Measurements from ENCODE around the gene TSSK3.
"Not testable (repeated sequence)": the region's sequence is repeated elsewhere in the genome, so short reads cannot be mapped to it uniquely, and the experiment has no call there.

The TSSK3 gene

GRCh38 chr1:32390904-32391870 lies 28.8 kb downstream of the TSSK3 start:
- no peaks in the 10 kb centered on the region for H3K9me3 ChIP-seq (ENCODE audit: control insufficient read depth, low read length)
- no peak overlapping the region for H3K27ac ChIP-seq (ENCODE audit: low read depth, low read length, severe bottlenecking)
- 91 to 98% methylated on average over 5 to 6 of the region's 8 CpGs for WGBS, 2 experiments (ENCODE audit: insufficient coverage in 2 of 2)
- no peak overlapping the region for H3K4me3 ChIP-seq (ENCODE audit: extremely low read depth, insufficient read depth, low read length, poor library complexity, severe bottlenecking)
- peaks cover 15% of the 10 kb centered on the region for H3K4me1 ChIP-seq (ENCODE audit: control insufficient read depth, insufficient read depth, low read length, poor library complexity, severe bottlenecking)
- peaks cover 71% of the 10 kb centered on the region for H3K36me3 ChIP-seq (ENCODE audit: control insufficient read depth, insufficient read depth, low read length)

GRCh38 chr1:32392325-32392724 lies 30.0 kb downstream of the TSSK3 start:
- H3K4me1 ChIP-seq (ENCODE audit: control insufficient read depth, insufficient read depth, low read length, poor library complexity, severe bottlenecking): peaks cover 15% of the 10 kb centered on the region
- WGBS, 2 experiments (ENCODE audit: insufficient coverage in 2 of 2): 83 to 100% methylated on average over 1 to 2 of the region's 3 CpGs
- H3K4me3 ChIP-seq (ENCODE audit: extremely low read depth, insufficient read depth, low read length, poor library complexity, severe bottlenecking): no peak overlapping the region
- H3K27ac ChIP-seq (ENCODE audit: low read depth, low read length, severe bottlenecking): no peak overlapping the region
- H3K9me3 ChIP-seq (ENCODE audit: control insufficient read depth, low read length): peaks cover 5% of the 10 kb centered on the region
- H3K36me3 ChIP-seq (ENCODE audit: control insufficient read depth, insufficient read depth, low read length): peaks cover 63% of the 10 kb centered on the region

- Histone ChIP-seq H3K9me3 (ENCODE audit: control insufficient read depth, low read length) (peaks cover 5% of the 10 kb centered on the region), H3K4me3 (ENCODE audit: extremely low read depth, insufficient read depth, low read length, poor library complexity, severe bottlenecking) (peak overlapping the region; percentile 98), H3K27ac (ENCODE audit: low read depth, low read length, severe bottlenecking) (peak overlapping the region; percentile 99), H3K36me3 (ENCODE audit: control insufficient read depth, insufficient read depth, low read length) (peaks cover 55% of the 10 kb centered on the region), H3K4me1 (ENCODE audit: control insufficient read depth, insufficient read depth, low read length, poor library complexity, severe bottlenecking) (peaks cover 15% of the 10 kb centered on the region)
- WGBS, 2 experiments (ENCODE audit: insufficient coverage in 2 of 2): 100% methylated on average over 1 of the region's 1 CpG
These were observed 30.8 kb downstream of the TSSK3 start for GRCh38 chr1:32393136-32393535.

- H3K36me3 ChIP-seq (ENCODE audit: control insufficient read depth, insufficient read depth, low read length): peaks cover 48% of the 10 kb centered on the region
- peaks cover 15% of the 10 kb centered on the region for H3K4me1 ChIP-seq (ENCODE audit: control insufficient read depth, insufficient read depth, low read length, poor library complexity, severe bottlenecking)
- peak overlapping the region; percentile 99 for H3K27ac ChIP-seq (ENCODE audit: low read depth, low read length, severe bottlenecking)
- H3K4me3 ChIP-seq (ENCODE audit: extremely low read depth, insufficient read depth, low read length, poor library complexity, severe bottlenecking): peak overlapping the region; percentile 98
- WGBS, 2 experiments (ENCODE audit: insufficient coverage in 2 of 2): 4 to 5% methylated on average over 14 of the region's 15 CpGs
- H3K9me3 ChIP-seq (ENCODE audit: control insufficient read depth, low read length): peaks cover 5% of the 10 kb centered on the region
These were observed 31.4 kb downstream of the TSSK3 start for GRCh38 chr1:32393832-32394140.

GRCh38 chr1:32394141-32394889 lies 32.0 kb downstream of the TSSK3 start, which contains the start of gene BSDC1:
BSDC1 (minus strand) TSS chr1:32394441; CDS start chr1:32394414, 27 bp downstream.
- peak within 1 kb of the TSS; percentile 98 for H3K4me3 ChIP-seq (ENCODE audit: extremely low read depth, insufficient read depth, low read length, poor library complexity, severe bottlenecking)
- peaks cover 5% of the 10 kb centered on the region for H3K9me3 ChIP-seq (ENCODE audit: control insufficient read depth, low read length)
- peaks cover 15% of the 10 kb centered on the region for H3K4me1 ChIP-seq (ENCODE audit: control insufficient read depth, insufficient read depth, low read length, poor library complexity, severe bottlenecking)
- WGBS, 2 experiments (ENCODE audit: insufficient coverage in 2 of 2): 0 to 1% methylated on average over 39 to 42 of the region's 48 CpGs
- peak within 1 kb of the TSS; percentile 99 for H3K27ac ChIP-seq (ENCODE audit: low read depth, low read length, severe bottlenecking)
- peaks cover 43% of the 10 kb centered on the region for H3K36me3 ChIP-seq (ENCODE audit: control insufficient read depth, insufficient read depth, low read length)

- H3K4me1 ChIP-seq (ENCODE audit: control insufficient read depth, insufficient read depth, low read length, poor library complexity, severe bottlenecking): peaks cover 15% of the 10 kb centered on the region
- H3K9me3 ChIP-seq (ENCODE audit: control insufficient read depth, low read length): peaks cover 5% of the 10 kb centered on the region
- WGBS, 2 experiments (ENCODE audit: insufficient coverage in 2 of 2): 0 to 2% methylated on average over 9 to 11 of the region's 14 CpGs
- H3K27ac ChIP-seq (ENCODE audit: low read depth, low read length, severe bottlenecking): peak overlapping the region; percentile 99
- peaks cover 37% of the 10 kb centered on the region for H3K36me3 ChIP-seq (ENCODE audit: control insufficient read depth, insufficient read depth, low read length)
- H3K4me3 ChIP-seq (ENCODE audit: extremely low read depth, insufficient read depth, low read length, poor library complexity, severe bottlenecking): peak overlapping the region; percentile 98
These were observed 32.6 kb downstream of the TSSK3 start for GRCh38 chr1:32394890-32395432.

GRCh38 chr1:32396524-32396923 lies 34.2 kb downstream of the TSSK3 start:
- 92 to 100% methylated on average over 1 to 2 of the region's 5 CpGs for WGBS, 2 experiments (ENCODE audit: insufficient coverage in 2 of 2)
- Histone ChIP-seq H3K36me3 (ENCODE audit: control insufficient read depth, insufficient read depth, low read length) (peaks cover 21% of the 10 kb centered on the region), H3K4me1 (ENCODE audit: control insufficient read depth, insufficient read depth, low read length, poor library complexity, severe bottlenecking) (peaks cover 18% of the 10 kb centered on the region)
- H3K4me3 ChIP-seq (ENCODE audit: extremely low read depth, insufficient read depth, low read length, poor library complexity, severe bottlenecking); H3K9me3 ChIP-seq (ENCODE audit: control insufficient read depth, low read length); H3K27ac ChIP-seq (ENCODE audit: low read depth, low read length, severe bottlenecking): not testable (repeated sequence)

GRCh38 chr1:32398401-32398800 lies 36.1 kb downstream of the TSSK3 start:
- peaks cover 2% of the 10 kb centered on the region for H3K36me3 ChIP-seq (ENCODE audit: control insufficient read depth, insufficient read depth, low read length)
- no peak overlapping the region for H3K4me3 ChIP-seq (ENCODE audit: extremely low read depth, insufficient read depth, low read length, poor library complexity, severe bottlenecking)
- WGBS, 2 experiments (ENCODE audit: insufficient coverage in 2 of 2): 72 to 91% methylated on average over 2 of the region's 2 CpGs
- peaks cover 5% of the 10 kb centered on the region for H3K4me1 ChIP-seq (ENCODE audit: control insufficient read depth, insufficient read depth, low read length, poor library complexity, severe bottlenecking)
- H3K9me3 ChIP-seq (ENCODE audit: control insufficient read depth, low read length): peaks cover 5% of the 10 kb centered on the region
- no peak overlapping the region for H3K27ac ChIP-seq (ENCODE audit: low read depth, low read length, severe bottlenecking)

GRCh38 chr1:32399843-32400242 lies 37.5 kb downstream of the TSSK3 start:
- no peaks in the 10 kb centered on the region for H3K36me3 ChIP-seq (ENCODE audit: control insufficient read depth, insufficient read depth, low read length)
- no peak overlapping the region for H3K27ac ChIP-seq (ENCODE audit: low read depth, low read length, severe bottlenecking)
- peaks cover 5% of the 10 kb centered on the region for H3K9me3 ChIP-seq (ENCODE audit: control insufficient read depth, low read length)
- 87 to 90% methylated on average over 3 to 4 of the region's 4 CpGs for WGBS, 2 experiments (ENCODE audit: insufficient coverage in 2 of 2)
- H3K4me3 ChIP-seq (ENCODE audit: extremely low read depth, insufficient read depth, low read length, poor library complexity, severe bottlenecking): no peak overlapping the region
- H3K4me1 ChIP-seq (ENCODE audit: control insufficient read depth, insufficient read depth, low read length, poor library complexity, severe bottlenecking): peaks cover 3% of the 10 kb centered on the region

- peak overlapping the region; percentile 3 for H3K27ac ChIP-seq (ENCODE audit: low read depth, low read length, severe bottlenecking)
- H3K4me3 ChIP-seq (ENCODE audit: extremely low read depth, insufficient read depth, low read length, poor library complexity, severe bottlenecking): no peak overlapping the region
- peaks cover 3% of the 10 kb centered on the region for H3K4me1 ChIP-seq (ENCODE audit: control insufficient read depth, insufficient read depth, low read length, poor library complexity, severe bottlenecking)
- H3K9me3 ChIP-seq (ENCODE audit: control insufficient read depth, low read length): peaks cover 5% of the 10 kb centered on the region
- no peaks in the 10 kb centered on the region for H3K36me3 ChIP-seq (ENCODE audit: control insufficient read depth, insufficient read depth, low read length)
- 33 to 36% methylated on average over 10 to 11 of the region's 13 CpGs for WGBS, 2 experiments (ENCODE audit: insufficient coverage in 2 of 2)
These were observed 38.7 kb downstream of the TSSK3 start for GRCh38 chr1:32400876-32401631.

All from mesodermal cell (in vitro differentiated cells).